ENCODE measurements around the gene RAF1.
"Not testable (repeated sequence)": the region's sequence is repeated elsewhere in the genome, so short reads cannot be mapped to it uniquely, and the experiment has no call there.

The RAF1 gene

DNA sequence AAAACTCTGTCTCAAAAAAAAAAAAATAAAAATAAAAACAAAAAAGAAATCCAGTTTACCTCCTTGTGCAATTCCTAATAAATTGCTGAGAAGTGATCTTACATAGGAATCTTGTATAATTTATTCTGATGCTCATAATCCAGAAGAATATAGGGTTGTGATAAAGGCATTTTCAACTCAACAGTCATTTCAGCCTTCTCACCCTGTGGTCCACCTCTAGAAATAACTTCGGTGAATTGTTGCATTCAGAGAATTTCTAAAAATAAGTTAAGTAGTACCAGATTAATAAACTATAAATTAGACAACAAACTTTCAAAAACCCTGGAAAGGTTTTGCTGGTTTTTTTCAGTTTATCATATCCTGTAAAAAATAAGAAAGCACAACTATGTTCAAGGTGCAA lies 20.2 kb downstream of the RAF1 start:
- Histone ChIP-seq H3K9me3 (ENCODE audit: control insufficient read depth, low read length) (no peaks in the 10 kb centered on the region), H3K27ac (ENCODE audit: insufficient read depth, low read length, poor library complexity, severe bottlenecking) (no peak overlapping the region)
- DNase-seq, result no peak

DNA sequence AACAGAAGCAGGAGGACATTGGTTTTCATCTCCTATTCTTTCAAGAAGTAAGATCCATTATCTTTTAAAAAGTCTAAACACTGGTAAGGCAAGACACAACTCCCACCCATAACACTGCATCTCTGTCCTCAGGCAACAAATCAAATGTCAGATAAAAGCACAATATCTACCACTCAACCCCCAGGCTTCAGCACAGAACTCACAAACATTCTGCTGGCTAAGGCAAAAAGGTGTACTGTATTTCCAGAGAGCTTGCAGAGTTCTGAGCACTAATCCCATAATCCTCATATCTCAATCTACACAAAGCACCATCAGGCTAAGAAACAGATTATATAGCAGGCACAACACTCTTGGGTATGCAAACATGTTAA lies 20.9 kb downstream of the RAF1 start:
- no peak for DNase-seq
- no peak overlapping the region for H3K4me3 ChIP-seq (ENCODE audit: insufficient read depth, low read depth, low read length, poor library complexity, severe bottlenecking)
- H3K4me1 ChIP-seq (ENCODE audit: control insufficient read depth, insufficient read depth, low read length, poor library complexity, severe bottlenecking), result no peaks in the 10 kb centered on the region
- H3K27ac ChIP-seq (ENCODE audit: insufficient read depth, low read length, poor library complexity, severe bottlenecking), result no peak overlapping the region
- no peaks in the 10 kb centered on the region for H3K27me3 ChIP-seq (replicated peaks; ENCODE audit: control insufficient read depth, insufficient read depth, low read length, poor library complexity, severe bottlenecking)
- peaks cover 3% of the 10 kb centered on the region for H3K36me3 ChIP-seq (ENCODE audit: control insufficient read depth, insufficient read depth, low read length)
- H3K9me3 ChIP-seq (ENCODE audit: control insufficient read depth, low read length), result no peaks in the 10 kb centered on the region

More for the DNA sequence above, 20.2 kb downstream of the RAF1 start:
- Histone ChIP-seq H3K4me1 (ENCODE audit: control insufficient read depth, insufficient read depth, low read length, poor library complexity, severe bottlenecking) (no peaks in the 10 kb centered on the region), H3K4me3 (ENCODE audit: insufficient read depth, low read depth, low read length, poor library complexity, severe bottlenecking) (no peak overlapping the region), H3K36me3 (ENCODE audit: control insufficient read depth, insufficient read depth, low read length) (no peaks in the 10 kb centered on the region), H3K27me3 (replicated peaks; ENCODE audit: control insufficient read depth, insufficient read depth, low read length, poor library complexity, severe bottlenecking) (no peaks in the 10 kb centered on the region)

DNA sequence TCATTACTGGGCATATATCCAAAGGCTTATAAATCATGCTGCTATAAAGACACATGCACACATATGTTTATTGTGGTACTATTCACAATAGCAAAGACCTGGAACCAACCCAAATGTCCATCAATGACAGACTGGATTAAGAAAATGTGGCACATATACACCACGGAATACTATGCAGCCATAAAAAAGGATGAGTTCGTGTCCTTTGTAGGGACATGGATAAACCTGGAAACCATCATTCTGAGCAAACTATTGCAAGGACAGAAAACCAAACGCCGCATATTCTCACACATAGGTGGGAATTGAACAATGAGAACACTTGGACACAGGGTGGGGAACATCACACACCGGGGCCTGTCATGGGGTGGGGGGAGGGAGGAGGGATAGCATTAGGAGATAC lies 23.1 kb downstream of the RAF1 start:
- not testable (repeated sequence) for H3K27ac ChIP-seq (ENCODE audit: insufficient read depth, low read length, poor library complexity, severe bottlenecking); DNase-seq; H3K9me3 ChIP-seq (ENCODE audit: control insufficient read depth, low read length); H3K27me3 ChIP-seq (replicated peaks; ENCODE audit: control insufficient read depth, insufficient read depth, low read length, poor library complexity, severe bottlenecking); H3K4me1 ChIP-seq (ENCODE audit: control insufficient read depth, insufficient read depth, low read length, poor library complexity, severe bottlenecking); H3K36me3 ChIP-seq (ENCODE audit: control insufficient read depth, insufficient read depth, low read length); H3K4me3 ChIP-seq (ENCODE audit: insufficient read depth, low read depth, low read length, poor library complexity, severe bottlenecking)

DNA sequence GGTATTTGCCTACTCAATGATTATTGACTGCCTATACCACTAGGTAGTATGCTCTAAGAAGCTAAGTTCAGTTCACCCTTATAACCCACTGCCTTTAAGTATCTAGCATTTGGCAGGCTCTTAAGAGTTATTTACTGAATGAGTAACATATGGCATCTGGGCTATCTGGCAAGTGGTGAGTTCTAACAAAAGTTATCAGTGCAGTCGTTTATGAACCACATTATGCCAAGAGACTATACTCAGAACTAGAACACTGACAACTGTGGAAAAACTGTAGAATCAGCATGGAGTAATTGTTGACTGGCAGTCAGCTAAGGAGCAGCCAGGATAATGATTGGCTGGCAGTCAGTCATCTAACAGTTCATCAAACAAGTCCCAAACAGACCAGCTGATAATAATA lies 25.8 kb downstream of the RAF1 start:
- H3K4me1 ChIP-seq (ENCODE audit: control insufficient read depth, insufficient read depth, low read length, poor library complexity, severe bottlenecking), result no peaks in the 10 kb centered on the region
- H3K4me3 ChIP-seq (ENCODE audit: insufficient read depth, low read depth, low read length, poor library complexity, severe bottlenecking), result no peak overlapping the region
- H3K27me3 ChIP-seq (replicated peaks; ENCODE audit: control insufficient read depth, insufficient read depth, low read length, poor library complexity, severe bottlenecking), result no peaks in the 10 kb centered on the region
- no peaks in the 10 kb centered on the region for H3K9me3 ChIP-seq (ENCODE audit: control insufficient read depth, low read length)
- DNase-seq, result no peak
- H3K27ac ChIP-seq (ENCODE audit: insufficient read depth, low read length, poor library complexity, severe bottlenecking), result no peak overlapping the region
- H3K36me3 ChIP-seq (ENCODE audit: control insufficient read depth, insufficient read depth, low read length), result peaks cover 5% of the 10 kb centered on the region

DNA sequence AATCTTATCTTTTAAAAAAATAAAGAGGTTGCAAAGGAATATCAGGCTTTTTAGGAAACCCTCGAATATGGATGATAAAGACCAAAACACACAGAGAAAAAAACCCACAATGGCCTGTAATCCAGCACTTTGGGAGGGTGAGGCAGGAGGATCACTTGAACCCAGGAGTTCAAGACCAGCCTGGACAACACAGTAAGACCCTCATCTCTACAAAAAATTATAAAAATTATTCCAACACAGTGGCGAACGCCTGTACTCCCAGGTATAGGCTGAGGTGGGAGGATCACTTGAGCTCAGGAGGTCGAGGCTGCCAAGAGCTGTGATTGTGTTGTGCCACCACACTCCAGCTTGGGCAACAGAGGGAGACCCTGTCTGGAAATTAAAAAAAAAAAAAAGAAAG lies 30.8 kb downstream of the RAF1 start:
- Histone ChIP-seq H3K27ac (ENCODE audit: insufficient read depth, low read length, poor library complexity, severe bottlenecking) (no peak overlapping the region), H3K27me3 (replicated peaks; ENCODE audit: control insufficient read depth, insufficient read depth, low read length, poor library complexity, severe bottlenecking) (no peaks in the 10 kb centered on the region), H3K9me3 (ENCODE audit: control insufficient read depth, low read length) (no peaks in the 10 kb centered on the region), H3K36me3 (ENCODE audit: control insufficient read depth, insufficient read depth, low read length) (peaks cover 3% of the 10 kb centered on the region), H3K4me3 (ENCODE audit: insufficient read depth, low read depth, low read length, poor library complexity, severe bottlenecking) (no peak overlapping the region), H3K4me1 (ENCODE audit: control insufficient read depth, insufficient read depth, low read length, poor library complexity, severe bottlenecking) (no peaks in the 10 kb centered on the region)
- DNase-seq, result no peak

DNA sequence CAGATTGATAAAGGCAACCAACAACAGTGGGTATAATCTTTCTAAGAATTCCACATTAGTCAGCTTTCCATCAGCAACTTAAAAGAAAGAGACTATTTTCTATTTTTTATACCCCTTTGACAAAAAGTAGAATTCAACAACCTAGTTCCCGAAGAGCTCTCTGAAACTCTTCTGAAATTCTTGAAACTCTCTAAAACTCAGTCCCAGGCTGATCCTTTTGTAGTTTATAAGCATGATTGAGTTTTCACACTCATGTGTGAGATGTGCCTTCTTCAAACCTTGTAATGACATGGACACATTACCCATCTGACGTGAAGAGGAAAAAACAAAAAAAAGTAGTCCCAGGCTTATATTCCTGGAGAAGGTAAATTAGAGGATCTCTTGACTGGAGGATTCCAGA lies 31.4 kb downstream of the RAF1 start:
- Histone ChIP-seq H3K4me1 (ENCODE audit: control insufficient read depth, insufficient read depth, low read length, poor library complexity, severe bottlenecking) (no peaks in the 10 kb centered on the region), H3K9me3 (ENCODE audit: control insufficient read depth, low read length) (no peaks in the 10 kb centered on the region), H3K27ac (ENCODE audit: insufficient read depth, low read length, poor library complexity, severe bottlenecking) (no peak overlapping the region), H3K27me3 (replicated peaks; ENCODE audit: control insufficient read depth, insufficient read depth, low read length, poor library complexity, severe bottlenecking) (no peaks in the 10 kb centered on the region), H3K4me3 (ENCODE audit: insufficient read depth, low read depth, low read length, poor library complexity, severe bottlenecking) (no peak overlapping the region), H3K36me3 (ENCODE audit: control insufficient read depth, insufficient read depth, low read length) (no peaks in the 10 kb centered on the region)
- no peak for DNase-seq

DNA sequence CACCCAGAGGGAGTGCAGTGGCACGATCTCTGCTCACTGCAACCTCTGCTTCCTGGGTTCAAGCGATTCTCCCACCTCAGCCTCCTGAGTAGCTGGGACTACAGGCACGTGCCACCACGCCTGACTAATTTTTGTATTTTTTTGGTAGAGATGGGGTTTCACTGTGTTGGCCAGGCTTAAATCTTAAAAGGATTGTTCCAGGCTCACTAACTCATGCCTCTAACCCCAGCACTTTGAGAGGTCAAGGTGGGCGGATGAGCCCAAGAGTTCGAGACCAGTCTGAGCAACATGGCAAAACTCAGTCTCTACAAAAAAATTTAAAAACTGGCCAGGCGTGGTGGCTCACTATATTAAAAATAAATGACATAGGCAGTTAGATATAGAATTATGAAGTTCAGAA lies 33.1 kb downstream of the RAF1 start:
- H3K9me3 ChIP-seq (ENCODE audit: control insufficient read depth, low read length); H3K27me3 ChIP-seq (replicated peaks; ENCODE audit: control insufficient read depth, insufficient read depth, low read length, poor library complexity, severe bottlenecking); H3K27ac ChIP-seq (ENCODE audit: insufficient read depth, low read length, poor library complexity, severe bottlenecking); H3K4me1 ChIP-seq (ENCODE audit: control insufficient read depth, insufficient read depth, low read length, poor library complexity, severe bottlenecking); H3K36me3 ChIP-seq (ENCODE audit: control insufficient read depth, insufficient read depth, low read length); DNase-seq; H3K4me3 ChIP-seq (ENCODE audit: insufficient read depth, low read depth, low read length, poor library complexity, severe bottlenecking): not testable (repeated sequence)

DNA sequence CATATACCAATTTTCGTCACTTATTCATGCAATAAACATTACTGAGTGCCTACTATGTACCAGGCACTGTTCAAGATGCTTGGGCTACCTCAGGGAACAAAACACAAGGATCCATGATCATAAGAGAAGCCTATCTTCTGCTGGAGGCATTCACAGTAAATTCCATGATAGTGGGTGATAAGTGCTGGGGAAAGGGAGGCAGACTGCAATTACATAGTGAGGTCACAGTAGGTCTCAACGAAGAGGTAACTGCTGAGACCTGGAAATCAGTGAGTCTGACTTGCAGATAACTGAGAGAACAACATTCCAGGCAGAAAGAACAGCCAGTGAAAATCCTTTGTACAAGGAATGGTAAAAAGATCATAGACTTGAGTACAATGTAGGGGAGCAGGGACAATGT lies 33.6 kb downstream of the RAF1 start:
- peaks cover 4% of the 10 kb centered on the region for H3K4me1 ChIP-seq (ENCODE audit: control insufficient read depth, insufficient read depth, low read length, poor library complexity, severe bottlenecking)
- DNase-seq, result no peak

DNA sequence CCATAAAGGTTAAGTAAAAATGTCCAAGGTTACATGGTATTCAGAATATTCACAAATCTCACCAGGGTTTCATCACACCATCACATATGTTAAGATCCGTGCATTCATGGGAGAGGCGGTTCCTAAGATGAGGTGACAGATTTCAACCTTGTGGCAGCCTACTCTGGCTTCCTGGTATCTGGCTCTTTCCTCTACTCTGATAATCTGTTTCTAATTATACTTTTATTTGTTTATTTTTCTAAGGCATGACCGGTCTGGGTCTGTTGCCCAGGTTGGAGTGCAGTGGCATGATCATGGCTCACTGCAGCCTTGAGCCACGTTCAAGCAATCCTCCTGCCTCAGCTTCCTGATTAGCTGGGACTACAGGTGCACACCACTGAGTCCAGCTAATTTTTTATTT lies 34.4 kb downstream of the RAF1 start:
- no peaks in the 10 kb centered on the region for H3K27me3 ChIP-seq (replicated peaks; ENCODE audit: control insufficient read depth, insufficient read depth, low read length, poor library complexity, severe bottlenecking)
- H3K4me1 ChIP-seq (ENCODE audit: control insufficient read depth, insufficient read depth, low read length, poor library complexity, severe bottlenecking), result peaks cover 4% of the 10 kb centered on the region
- no peak overlapping the region for H3K27ac ChIP-seq (ENCODE audit: insufficient read depth, low read length, poor library complexity, severe bottlenecking)
- no peak overlapping the region for H3K4me3 ChIP-seq (ENCODE audit: insufficient read depth, low read depth, low read length, poor library complexity, severe bottlenecking)
- no peaks in the 10 kb centered on the region for H3K9me3 ChIP-seq (ENCODE audit: control insufficient read depth, low read length)
- H3K36me3 ChIP-seq (ENCODE audit: control insufficient read depth, insufficient read depth, low read length), result no peaks in the 10 kb centered on the region
- no peak for DNase-seq

More for the DNA sequence above, 33.6 kb downstream of the RAF1 start:
- H3K27me3 ChIP-seq (replicated peaks; ENCODE audit: control insufficient read depth, insufficient read depth, low read length, poor library complexity, severe bottlenecking), result no peaks in the 10 kb centered on the region
- H3K4me3 ChIP-seq (ENCODE audit: insufficient read depth, low read depth, low read length, poor library complexity, severe bottlenecking), result no peak overlapping the region
- no peaks in the 10 kb centered on the region for H3K36me3 ChIP-seq (ENCODE audit: control insufficient read depth, insufficient read depth, low read length)
- no peaks in the 10 kb centered on the region for H3K9me3 ChIP-seq (ENCODE audit: control insufficient read depth, low read length)
- no peak overlapping the region for H3K27ac ChIP-seq (ENCODE audit: insufficient read depth, low read length, poor library complexity, severe bottlenecking)

DNA sequence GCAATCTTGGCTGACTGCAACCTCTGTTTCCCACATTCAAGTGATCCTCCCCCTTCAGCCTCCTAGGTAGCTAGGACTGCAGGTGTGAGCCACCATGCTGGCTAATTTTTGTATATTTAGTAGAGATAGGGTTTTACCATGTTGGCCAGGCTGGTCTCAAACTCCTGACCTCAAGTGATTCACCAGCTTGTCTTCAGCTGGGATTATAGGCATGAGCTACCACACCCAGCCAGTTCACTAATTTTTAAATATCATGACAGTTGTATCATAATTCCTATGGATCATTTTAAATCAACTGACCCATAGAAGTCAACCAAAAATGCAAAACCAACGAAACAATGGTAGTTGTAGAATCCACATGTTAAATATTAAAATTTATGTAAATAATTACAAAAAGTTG lies 35.1 kb downstream of the RAF1 start:
- no peak for DNase-seq
- Histone ChIP-seq H3K27ac (ENCODE audit: insufficient read depth, low read length, poor library complexity, severe bottlenecking) (no peak overlapping the region), H3K27me3 (replicated peaks; ENCODE audit: control insufficient read depth, insufficient read depth, low read length, poor library complexity, severe bottlenecking) (no peaks in the 10 kb centered on the region), H3K4me3 (ENCODE audit: insufficient read depth, low read depth, low read length, poor library complexity, severe bottlenecking) (no peak overlapping the region), H3K36me3 (ENCODE audit: control insufficient read depth, insufficient read depth, low read length) (no peaks in the 10 kb centered on the region), H3K4me1 (ENCODE audit: control insufficient read depth, insufficient read depth, low read length, poor library complexity, severe bottlenecking) (peaks cover 4% of the 10 kb centered on the region), H3K9me3 (ENCODE audit: control insufficient read depth, low read length) (no peaks in the 10 kb centered on the region)

DNA sequence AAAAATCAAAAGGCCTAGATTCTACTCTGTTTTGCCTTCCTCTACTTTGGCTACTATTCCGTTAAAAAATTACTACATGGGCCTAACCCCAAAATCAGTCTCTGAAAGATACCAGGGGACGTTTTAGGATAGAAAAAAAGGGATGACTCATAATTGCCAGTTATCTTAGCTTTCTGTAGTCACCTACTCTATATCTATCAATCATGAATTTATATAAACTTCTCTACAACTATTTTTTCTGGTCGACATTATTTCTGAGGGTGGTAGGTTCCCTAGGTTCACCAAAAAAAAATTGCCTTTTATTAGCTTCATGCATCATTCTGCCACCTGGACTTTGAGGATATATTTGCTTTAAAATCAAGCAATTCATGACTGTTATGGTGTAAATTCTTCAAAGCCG lies 36.5 kb downstream of the RAF1 start:
- no peaks in the 10 kb centered on the region for H3K36me3 ChIP-seq (ENCODE audit: control insufficient read depth, insufficient read depth, low read length)
- H3K9me3 ChIP-seq (ENCODE audit: control insufficient read depth, low read length), result no peaks in the 10 kb centered on the region
- H3K4me3 ChIP-seq (ENCODE audit: insufficient read depth, low read depth, low read length, poor library complexity, severe bottlenecking), result no peak overlapping the region
- no peaks in the 10 kb centered on the region for H3K27me3 ChIP-seq (replicated peaks; ENCODE audit: control insufficient read depth, insufficient read depth, low read length, poor library complexity, severe bottlenecking)
- H3K27ac ChIP-seq (ENCODE audit: insufficient read depth, low read length, poor library complexity, severe bottlenecking), result no peak overlapping the region
- peaks cover 4% of the 10 kb centered on the region for H3K4me1 ChIP-seq (ENCODE audit: control insufficient read depth, insufficient read depth, low read length, poor library complexity, severe bottlenecking)
- DNase-seq, result no peak
